Uterus (tissue), 2 donors: ENCODE data around the gene CIAO3.

ENCODE experiments used
- POLR2A ChIP-seq, 2 donors: fragments of 450-650 bp; IDR thresholded peaks; one replicate each; pipeline ENCODE4 v1.6.1; 2016; ENCODE audit warnings: antibody characterized with exemption in 2 of 2, mild to moderate bottlenecking in 1 of 2, moderate library complexity in 1 of 2
- TF ChIP-seq, protein P1 (sequence below), 4 experiments: fragments of 200-600 bp in 2 of 4; fragments of 450-650 bp in 2 of 4; sonication (generic) in 2 of 4; IDR thresholded peaks; one replicate each; pipeline ENCODE4 v1.5.1; 2016 to 2019; ENCODE audit warnings: antibody characterized with exemption in 4 of 4, mild to moderate bottlenecking in 2 of 4, moderate library complexity in 1 of 4

DNA sequence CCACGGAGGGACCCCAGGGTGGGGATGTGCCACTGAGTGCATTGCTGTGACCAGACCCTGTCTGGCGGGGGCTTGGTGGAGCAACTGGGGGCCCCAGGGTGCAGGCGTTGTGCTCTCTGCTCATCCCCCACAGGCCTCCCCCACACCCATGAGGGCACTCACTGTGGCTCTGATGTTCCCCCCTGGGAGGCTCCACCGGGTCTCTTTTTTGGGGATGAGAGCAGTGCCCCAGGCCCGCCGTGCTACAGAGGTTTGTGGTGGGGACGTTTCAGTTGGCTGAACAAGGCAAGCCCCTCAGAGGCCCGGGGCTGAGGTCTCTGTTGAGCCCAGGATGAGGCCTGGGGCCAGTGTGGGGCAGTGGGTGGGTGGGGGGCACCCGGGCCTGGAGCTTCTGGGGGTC, 17.1 kb downstream of the CIAO3 start:
- TF ChIP-seq, protein P1, sequence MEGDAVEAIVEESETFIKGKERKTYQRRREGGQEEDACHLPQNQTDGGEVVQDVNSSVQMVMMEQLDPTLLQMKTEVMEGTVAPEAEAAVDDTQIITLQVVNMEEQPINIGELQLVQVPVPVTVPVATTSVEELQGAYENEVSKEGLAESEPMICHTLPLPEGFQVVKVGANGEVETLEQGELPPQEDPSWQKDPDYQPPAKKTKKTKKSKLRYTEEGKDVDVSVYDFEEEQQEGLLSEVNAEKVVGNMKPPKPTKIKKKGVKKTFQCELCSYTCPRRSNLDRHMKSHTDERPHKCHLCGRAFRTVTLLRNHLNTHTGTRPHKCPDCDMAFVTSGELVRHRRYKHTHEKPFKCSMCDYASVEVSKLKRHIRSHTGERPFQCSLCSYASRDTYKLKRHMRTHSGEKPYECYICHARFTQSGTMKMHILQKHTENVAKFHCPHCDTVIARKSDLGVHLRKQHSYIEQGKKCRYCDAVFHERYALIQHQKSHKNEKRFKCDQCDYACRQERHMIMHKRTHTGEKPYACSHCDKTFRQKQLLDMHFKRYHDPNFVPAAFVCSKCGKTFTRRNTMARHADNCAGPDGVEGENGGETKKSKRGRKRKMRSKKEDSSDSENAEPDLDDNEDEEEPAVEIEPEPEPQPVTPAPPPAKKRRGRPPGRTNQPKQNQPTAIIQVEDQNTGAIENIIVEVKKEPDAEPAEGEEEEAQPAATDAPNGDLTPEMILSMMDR (IDR thresholded peaks at IDR 0.05), result no peak
- no peak for TF ChIP-seq POLR2A (IDR thresholded peaks at IDR 0.05)
